Neural cell (in vitro differentiated cells): ENCODE results near the gene MED19. TPM values are rescaled to one million over a fixed set of nuclear protein-coding genes. Genes with fewer than 3 reads are reported as not detected.

Experiments used
- H2AFZ ChIP-seq: fragments of 200-600, 300-800 bp; sonication (generic), shearing (Covaris generic); 2 replicates; pipeline ENCODE4 v1.6.0; 2014; ENCODE audit warnings: low read depth, mild to moderate bottlenecking, antibody characterized with exemption, low read length, moderate library complexity
- H3F3A ChIP-seq: fragments of 200-600 bp; shearing (Covaris generic); 2 replicates; pipeline ENCODE4 v1.6.1; 2016; ENCODE audit warnings: mild to moderate bottlenecking, moderate library complexity, mixed read lengths, antibody characterized with exemption, low read length; ENCODE audit not compliant: insufficient read depth, poor library complexity, severe bottlenecking
- H3K27ac ChIP-seq: fragments of 200-600, 300-800 bp; sonication (generic), shearing (Covaris generic); 2 replicates; pipeline ENCODE4 v1.5.1; 2014; ENCODE audit warnings: mild to moderate bottlenecking, low read length, moderate library complexity
- H3K27me3 ChIP-seq: fragments of 300-800, 200-600 bp; sonication (generic), shearing (Covaris generic); 2 replicates; pipeline ENCODE4 v1.6.0; 2014; ENCODE audit warnings: mild to moderate bottlenecking, low read depth, low read length, moderate library complexity; ENCODE audit not compliant: insufficient read depth
- H3K36me3 ChIP-seq: fragments of 300-800, 200-600 bp; sonication (generic), shearing (Covaris generic); 2 replicates; pipeline ENCODE4 v1.5.1; 2014; ENCODE audit warnings: mild to moderate bottlenecking, antibody characterized with exemption, low read length, moderate library complexity; ENCODE audit not compliant: insufficient read depth
- H3K4me2 ChIP-seq: fragments of 300-800, 200-600 bp; sonication (generic), shearing (Covaris generic); 2 replicates; pipeline ENCODE4 v1.6.0; 2014; ENCODE audit warnings: mild to moderate bottlenecking, low read length
- H3K4me3 ChIP-seq: fragments of 300-800, 200-600 bp; sonication (generic), shearing (Covaris generic); 2 replicates; pipeline ENCODE4 v1.5.1; 2014; ENCODE audit warnings: mild to moderate bottlenecking, low read length, moderate library complexity
- H3K79me2 ChIP-seq: fragments of 200-600 bp; shearing (Covaris generic); replicated peaks from 2 replicates; pipeline ENCODE4 v1.6.0; 2014; ENCODE audit warnings: mild to moderate bottlenecking, low read length, moderate library complexity; ENCODE audit not compliant: insufficient read depth
- H3K9ac ChIP-seq: fragments of 300-800, 200-600 bp; sonication (generic), shearing (Covaris generic); 2 replicates; pipeline ENCODE4 v1.6.1; 2016; ENCODE audit warnings: mild to moderate bottlenecking, low read length, mixed read lengths
- H3K9me2 ChIP-seq: fragments of 200-600 bp; shearing (Covaris generic); 2 replicates; pipeline ENCODE4 v1.6.1; 2016; ENCODE audit warnings: mild to moderate bottlenecking, low read length, mixed read lengths; ENCODE audit not compliant: insufficient read depth
- H3K9me3 ChIP-seq: fragments of 200-600, 300-800 bp; sonication (generic), shearing (Covaris generic); 2 replicates; pipeline ENCODE4 v1.6.1; 2016; ENCODE audit warnings: mild to moderate bottlenecking, mixed run types, low read length, moderate library complexity, mixed read lengths
- H4K20me1 ChIP-seq: fragments of 200-600 bp; shearing (Covaris generic); 2 replicates; pipeline ENCODE4 v1.6.1; 2016; ENCODE audit warnings: mild to moderate bottlenecking, mixed run types; ENCODE audit not compliant: insufficient read depth
- CTCF ChIP-seq: fragments of 450-650 bp; IDR thresholded peaks from 2 replicates; pipeline ENCODE4 v1.5.1; 2014; ENCODE audit warnings: antibody characterized with exemption, mild to moderate bottlenecking, moderate library complexity; ENCODE audit not compliant: poor library complexity, severe bottlenecking
- EP300 ChIP-seq: fragments of 450-650 bp; conservative IDR thresholded peaks from 2 replicates; pipeline ENCODE4 v1.6.1; 2014; ENCODE audit warnings: antibody characterized with exemption, mild to moderate bottlenecking, moderate library complexity; ENCODE audit not compliant: poor library complexity, severe bottlenecking
- EZH2 ChIP-seq: fragments of 200-600, 300-800 bp; shearing (Covaris generic), sonication (generic); IDR thresholded peaks from 2 replicates; pipeline ENCODE4 v1.6.1; 2014; ENCODE audit warnings: antibody characterized with exemption, low read length, borderline replicate concordance, mild to moderate bottlenecking; ENCODE audit not compliant: insufficient read depth, poor library complexity, severe bottlenecking
- MXI1 ChIP-seq: fragments of 450-650 bp; conservative IDR thresholded peaks from 2 replicates; pipeline ENCODE4 v1.6.1; 2014; ENCODE audit warnings: antibody characterized with exemption, mild to moderate bottlenecking; ENCODE audit not compliant: poor library complexity, severe bottlenecking
- POLR2AphosphoS5 ChIP-seq: IDR thresholded peaks from 2 replicates; pipeline ENCODE4 v1.6.1; 2012
- RAD21 ChIP-seq: fragments of 450-650 bp; conservative IDR thresholded peaks from 2 replicates; pipeline ENCODE4 v1.6.1; 2014; ENCODE audit warnings: antibody characterized with exemption, mild to moderate bottlenecking, moderate library complexity
- REST ChIP-seq: IDR thresholded peaks from 2 replicates; pipeline ENCODE4 v1.6.1; 2012; ENCODE audit warnings: borderline replicate concordance
- SMC3 ChIP-seq: fragments of 450-650 bp; conservative IDR thresholded peaks from 2 replicates; pipeline ENCODE4 v1.6.1; 2014; ENCODE audit warnings: antibody characterized with exemption, mild to moderate bottlenecking, moderate library complexity; ENCODE audit not compliant: poor library complexity
- TAF1 ChIP-seq: IDR thresholded peaks from 2 replicates; pipeline ENCODE4 v1.6.1; 2012; ENCODE audit warnings: low read depth
- polyA plus RNA-seq: library from polyadenylated mRNA; depleted of rRNA; stranded (reverse); fragments of >200 nt; gene quantifications from 2 replicates; pipeline ENCODE4 v1.2.3, GENCODE V29; 2014

The MED19 gene
- polyA plus RNA-seq, 1 donor from 2014 or later = 46.4 TPM

- Histone ChIP-seq H3F3A (peaks cover under 1% of the 10 kb centered on the region), H3K79me2 (peaks cover 10% of the 10 kb centered on the region), H3K27me3 (no peaks in the 10 kb centered on the region), H3K9me2 (no peaks in the 10 kb centered on the region), H4K20me1 (no peaks in the 10 kb centered on the region), H3K4me3 (no peak overlapping the region), H3K4me2 (no peak overlapping the region), H3K27ac (no peak overlapping the region), H2AFZ (no peak overlapping the region), H3K9me3 (no peaks in the 10 kb centered on the region), H3K9ac (no peak overlapping the region), H3K36me3 (no peaks in the 10 kb centered on the region)
- TF ChIP-seq POLR2AphosphoS5 (no peak), REST (no peak), MXI1 (no peak), EP300 (no peak), CTCF (no peak), SMC3 (no peak), EZH2 (no peak), TAF1 (no peak)
These were observed 23.7 kb upstream of the MED19 start for GRCh38 chr11:57735619-57736298.

- TF ChIP-seq SMC3 (no peak), TAF1 (no peak), CTCF (no peak), RAD21 (no peak), MXI1 (no peak), EP300 (no peak), REST (no peak), EZH2 (no peak), POLR2AphosphoS5 (no peak)
- no peaks in the 10 kb centered on the region for H3K9me2 ChIP-seq
- H3K9ac ChIP-seq = no peak overlapping the region
- no peak overlapping the region for H3K4me3 ChIP-seq
- no peaks in the 10 kb centered on the region for H3K9me3 ChIP-seq
- no peaks in the 10 kb centered on the region for H4K20me1 ChIP-seq
- peaks cover 20% of the 10 kb centered on the region for H3K79me2 ChIP-seq
- no peak overlapping the region for H3K27ac ChIP-seq
- H2AFZ ChIP-seq = no peak overlapping the region
- no peaks in the 10 kb centered on the region for H3F3A ChIP-seq
- H3K27me3 ChIP-seq = no peaks in the 10 kb centered on the region
- H3K36me3 ChIP-seq = no peaks in the 10 kb centered on the region
- H3K4me2 ChIP-seq = no peak overlapping the region
These were observed 20.6 kb upstream of the MED19 start for GRCh38 chr11:57732661-57733060.
